ENCODE results near the gene CPHXL2.

- TF ChIP-seq, protein P1, sequence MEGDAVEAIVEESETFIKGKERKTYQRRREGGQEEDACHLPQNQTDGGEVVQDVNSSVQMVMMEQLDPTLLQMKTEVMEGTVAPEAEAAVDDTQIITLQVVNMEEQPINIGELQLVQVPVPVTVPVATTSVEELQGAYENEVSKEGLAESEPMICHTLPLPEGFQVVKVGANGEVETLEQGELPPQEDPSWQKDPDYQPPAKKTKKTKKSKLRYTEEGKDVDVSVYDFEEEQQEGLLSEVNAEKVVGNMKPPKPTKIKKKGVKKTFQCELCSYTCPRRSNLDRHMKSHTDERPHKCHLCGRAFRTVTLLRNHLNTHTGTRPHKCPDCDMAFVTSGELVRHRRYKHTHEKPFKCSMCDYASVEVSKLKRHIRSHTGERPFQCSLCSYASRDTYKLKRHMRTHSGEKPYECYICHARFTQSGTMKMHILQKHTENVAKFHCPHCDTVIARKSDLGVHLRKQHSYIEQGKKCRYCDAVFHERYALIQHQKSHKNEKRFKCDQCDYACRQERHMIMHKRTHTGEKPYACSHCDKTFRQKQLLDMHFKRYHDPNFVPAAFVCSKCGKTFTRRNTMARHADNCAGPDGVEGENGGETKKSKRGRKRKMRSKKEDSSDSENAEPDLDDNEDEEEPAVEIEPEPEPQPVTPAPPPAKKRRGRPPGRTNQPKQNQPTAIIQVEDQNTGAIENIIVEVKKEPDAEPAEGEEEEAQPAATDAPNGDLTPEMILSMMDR (IDR thresholded peaks at IDR 0.05), result no peak
- no peak for TF ChIP-seq EZH2 (IDR thresholded peaks at IDR 0.05)
- no peak for TF ChIP-seq EZH2phosphoT487 (IDR thresholded peaks at IDR 0.05)
These were observed 41.6 kb upstream of the CPHXL2 start for GRCh38 chr16:75718452-75718851.
